H9 (cell line): ENCODE measurements around the gene C17orf50. TPM values are rescaled to one million over a fixed set of nuclear protein-coding genes. Genes with fewer than 3 reads are reported as not detected.

Source experiments
- DNase-seq: peaks from one replicate; pipeline ENCODE4 v3.0.0-alpha.2; 2017
- H2AFZ ChIP-seq: one replicate; pipeline ENCODE4 v1.6.1; 2013; ENCODE audit warnings: mild to moderate bottlenecking, low read length, control low read depth, moderate library complexity
- H2AK5ac ChIP-seq: 2 replicates; pipeline ENCODE4 v1.6.1; 2013; ENCODE audit warnings: low read length, control low read depth, mixed read lengths; ENCODE audit not compliant: insufficient read length
- H2BK120ac ChIP-seq: one replicate; pipeline ENCODE4 v1.6.1; 2013; ENCODE audit warnings: low read depth, mild to moderate bottlenecking, low read length, control low read depth, inconsistent platforms; ENCODE audit not compliant: poor library complexity, severe bottlenecking
- H2BK12ac ChIP-seq: 2 replicates; pipeline ENCODE4 v1.6.1; 2013; ENCODE audit warnings: low read length, control low read depth, mixed read lengths, low read depth; ENCODE audit not compliant: insufficient read length
- H2BK15ac ChIP-seq: 2 replicates; pipeline ENCODE4 v1.6.1; 2013; ENCODE audit warnings: low read depth, low read length, control low read depth
- H2BK20ac ChIP-seq: one replicate; pipeline ENCODE4 v1.6.1; 2013; ENCODE audit warnings: low read depth, mild to moderate bottlenecking, low read length, control low read depth, inconsistent platforms; ENCODE audit not compliant: poor library complexity, severe bottlenecking
- H2BK5ac ChIP-seq: 2 replicates; pipeline ENCODE4 v1.6.1; 2013; ENCODE audit warnings: low read length, control low read depth, mixed read lengths; ENCODE audit not compliant: insufficient read length
- H3K14ac ChIP-seq: 2 replicates; pipeline ENCODE4 v1.6.1; 2013; ENCODE audit warnings: low read length, control low read depth; ENCODE audit not compliant: insufficient read depth
- H3K18ac ChIP-seq: 2 replicates; pipeline ENCODE4 v1.6.1; 2013; ENCODE audit warnings: low read depth, mild to moderate bottlenecking, mixed read lengths, low read length, control low read depth; ENCODE audit not compliant: insufficient read length
- H3K23ac ChIP-seq: 2 replicates; pipeline ENCODE4 v1.6.1; 2013; ENCODE audit warnings: low read length, control low read depth, mixed read lengths, low read depth; ENCODE audit not compliant: insufficient read length
- H3K23me2 ChIP-seq: 2 replicates; pipeline ENCODE4 v1.6.1; 2013; ENCODE audit warnings: low read depth, mild to moderate bottlenecking, mixed read lengths, low read length, control low read depth; ENCODE audit not compliant: insufficient read length, poor library complexity, severe bottlenecking
- H3K27ac ChIP-seq: 2 replicates; pipeline ENCODE4 v1.5.1; 2013; ENCODE audit warnings: low read length, control low read depth, mixed read lengths, low read depth; ENCODE audit not compliant: insufficient read length
- H3K27me3 ChIP-seq: 2 replicates; pipeline ENCODE4 v1.6.1; 2013; ENCODE audit warnings: low read length, control low read depth, inconsistent platforms; ENCODE audit not compliant: insufficient read depth
- H3K4ac ChIP-seq: 2 replicates; pipeline ENCODE4 v1.6.1; 2013; ENCODE audit warnings: low read depth, mild to moderate bottlenecking, control low read depth, inconsistent platforms, low read length, moderate library complexity
- H3K4me1 ChIP-seq: 2 replicates; pipeline ENCODE4 v1.6.1; 2013; ENCODE audit warnings: low read length, control low read depth, inconsistent platforms; ENCODE audit not compliant: insufficient read depth
- H3K4me2 ChIP-seq: 2 replicates; pipeline ENCODE4 v1.6.1; 2013; ENCODE audit warnings: low read length, control low read depth, mixed read lengths; ENCODE audit not compliant: insufficient read length, insufficient read depth
- H3K56ac ChIP-seq: 2 replicates; pipeline ENCODE4 v1.6.1; 2013; ENCODE audit warnings: low read depth, mild to moderate bottlenecking, mixed read lengths, low read length, control low read depth; ENCODE audit not compliant: insufficient read length
- H3K79me1 ChIP-seq: 2 replicates; pipeline ENCODE4 v1.6.1; 2013; ENCODE audit warnings: low read depth, mild to moderate bottlenecking, moderate library complexity, low read length, control low read depth, inconsistent platforms; ENCODE audit not compliant: insufficient read depth, poor library complexity, severe bottlenecking
- H3K79me2 ChIP-seq: 2 replicates; pipeline ENCODE4 v1.6.1; 2013; ENCODE audit warnings: low read length, control low read depth, inconsistent platforms; ENCODE audit not compliant: insufficient read depth
- H3K9ac ChIP-seq: 2 replicates; pipeline ENCODE4 v1.6.1; 2013; ENCODE audit warnings: low read length, control low read depth, mixed read lengths; ENCODE audit not compliant: insufficient read length; ENCODE audit errors: extremely low read depth
- H3K9me3 ChIP-seq: one replicate; pipeline ENCODE4 v1.6.1; 2013; ENCODE audit warnings: low read depth, low read length, inconsistent platforms; ENCODE audit not compliant: control insufficient read depth
- H3T11ph ChIP-seq: one replicate; pipeline ENCODE4 v1.6.1; 2013; ENCODE audit warnings: mild to moderate bottlenecking, low read length, control low read depth, inconsistent platforms
- H4K20me1 ChIP-seq: one replicate; pipeline ENCODE4 v1.6.1; 2013; ENCODE audit not compliant: control insufficient read depth, insufficient read length, insufficient read depth
- H4K5ac ChIP-seq: 2 replicates; pipeline ENCODE4 v1.6.1; 2013; ENCODE audit warnings: low read depth, mild to moderate bottlenecking, mixed read lengths, low read length, control low read depth; ENCODE audit not compliant: insufficient read length
- H4K8ac ChIP-seq: replicated peaks from 2 replicates; pipeline ENCODE4 v1.6.1; 2013; ENCODE audit warnings: low read length, control low read depth, mixed read lengths, low read depth; ENCODE audit not compliant: insufficient read length
- H4K91ac ChIP-seq: 2 replicates; pipeline ENCODE4 v1.6.1; 2013; ENCODE audit warnings: low read depth, mild to moderate bottlenecking, moderate library complexity, mixed read lengths, low read length, control low read depth; ENCODE audit not compliant: insufficient read length
- H3K27ac Mint-ChIP-seq, 3 experiments: 2 replicates in 2 of 3; 3 replicates in 1 of 3; pipeline ENCODE4 v1.8.0; 2020 to 2021; ENCODE audit warnings: mixed read lengths in 3 of 3, mild to moderate bottlenecking in 1 of 3, moderate library complexity in 1 of 3
- H3K27me3 Mint-ChIP-seq: 2 replicates; pipeline ENCODE4 v1.8.0; 2021; ENCODE audit warnings: low read depth, mild to moderate bottlenecking, moderate library complexity, mixed read lengths
- H3K36me3 Mint-ChIP-seq, 3 experiments: 2 replicates in 2 of 3; 3 replicates in 1 of 3; pipeline ENCODE4 v1.8.0; 2020 to 2021; ENCODE audit warnings: low read depth in 3 of 3, mixed read lengths in 3 of 3; ENCODE audit not compliant: insufficient read depth in 1 of 3
- H3K4me1 Mint-ChIP-seq, 2 experiments: 2 replicates each; pipeline ENCODE4 v1.8.0; 2020; ENCODE audit warnings: mixed read lengths in 2 of 2
- H3K4me3 Mint-ChIP-seq, 2 experiments: 2 replicates in 1 of 2; 3 replicates in 1 of 2; pipeline ENCODE4 v1.8.0; 2020 to 2021; ENCODE audit warnings: mild to moderate bottlenecking in 2 of 2, mixed read lengths in 2 of 2, moderate library complexity in 1 of 2
- H3K9me3 Mint-ChIP-seq, 2 experiments: 2 replicates in 1 of 2; 3 replicates in 1 of 2; pipeline ENCODE4 v1.8.0; 2020; ENCODE audit warnings: mild to moderate bottlenecking in 2 of 2, mixed read lengths in 2 of 2, moderate library complexity in 1 of 2
- CTCF ChIP-seq: fragments of 200-600 bp; sonication (generic); conservative IDR thresholded peaks from 3 replicates; pipeline ENCODE4 v1.8.0; 2021; ENCODE audit warnings: antibody characterized with exemption, mild to moderate bottlenecking
- WGBS: extraction: QIAGEN DNeasy Blood & Tissue Kit; methylation state at CpG from one replicate; pipeline ENCODE4 v1.1.7; 2013; ENCODE audit warnings: missing lambda C conversion rate, low lambda C conversion rate, mixed read lengths; ENCODE audit not compliant: insufficient read length; ENCODE audit errors: extremely low coverage; 5-methylcytosine and 5-hydroxymethylcytosine counted together
- total RNA-seq: library from RNA; stranded (reverse); gene quantifications from 2 replicates; pipeline ENCODE4 v1.2.1, GENCODE V29; 2021

Gene C17orf50
- total RNA-seq, 1 experiment from 2014 or later, result not detected

- Histone ChIP-seq H2AFZ (no peak overlapping the region), H2BK20ac (no peak overlapping the region), H3T11ph (no peak overlapping the region), H3K27me3 (no peaks in the 10 kb centered on the region), H3K79me1 (no peaks in the 10 kb centered on the region), H3K23ac (no peak overlapping the region), H2BK12ac (no peak overlapping the region), H3K9ac (no peak overlapping the region), H3K27ac (no peak overlapping the region), H3K4ac (no peak overlapping the region), H3K4me1 (peaks cover 6% of the 10 kb centered on the region; the same call in 1 of the 2 replicates), H3K23me2 (no peaks in the 10 kb centered on the region), H3K4me2 (no peak overlapping the region), H3K79me2 (no peaks in the 10 kb centered on the region), H3K9me3 (no peaks in the 10 kb centered on the region), H3K18ac (no peak overlapping the region), H4K91ac (no peak overlapping the region), H3K14ac (no peak overlapping the region), H2BK5ac (no peak overlapping the region), H4K8ac (no peak overlapping the region), H4K5ac (no peak overlapping the region), H2BK15ac (no peak overlapping the region), H2AK5ac (no peak overlapping the region), H2BK120ac (no peak overlapping the region), H4K20me1 (no peaks in the 10 kb centered on the region), H3K56ac (no peak overlapping the region)
- Mint-ChIP-seq H3K9me3 (no peaks in the 10 kb centered on the region), H3K4me3 (no peak overlapping the region), H3K27ac (no peak overlapping the region), H3K27me3 (peaks cover 6% of the 10 kb centered on the region), H3K4me1 (peaks cover 31 to 34% of the 10 kb centered on the region in 2 experiments), H3K36me3 (no peaks in the 10 kb centered on the region)
- WGBS, result no CpG with 5 or more reads among the region's 6 CpGs
- no peak for DNase-seq
- TF ChIP-seq CTCF, result no peak
Observed at GRCh38 chr17:35775583-35775982, 14.9 kb downstream of the C17orf50 start.
